Nephron (organoid): Measurements from ENCODE around the gene CAMKMT.

ENCODE experiments used
- H3K27ac Mint-ChIP-seq, 3 experiments: 2 replicates each; pipeline ENCODE4 v1.8.0; 2020; ENCODE audit warnings: mixed read lengths in 3 of 3, mild to moderate bottlenecking in 2 of 3, moderate library complexity in 1 of 3
- H3K27me3 Mint-ChIP-seq: 2 replicates; pipeline ENCODE4 v1.8.0; 2021; ENCODE audit warnings: low read depth, mild to moderate bottlenecking, moderate library complexity, mixed read lengths
- H3K36me3 Mint-ChIP-seq: 2 replicates; pipeline ENCODE4 v1.8.0; 2020; ENCODE audit warnings: low read depth, mixed read lengths
- H3K4me1 Mint-ChIP-seq: 2 replicates; pipeline ENCODE4 v1.8.0; 2020; ENCODE audit warnings: mixed read lengths
- H3K4me3 Mint-ChIP-seq, 3 experiments: 2 replicates each; pipeline ENCODE4 v1.8.0; 2020; ENCODE audit warnings: mild to moderate bottlenecking in 3 of 3, mixed read lengths in 3 of 3, moderate library complexity in 2 of 3
- H3K9me3 Mint-ChIP-seq: 2 replicates; pipeline ENCODE4 v1.8.0; 2020; ENCODE audit warnings: mixed read lengths
- TF ChIP-seq, protein P1 (sequence below), 3 experiments: fragments of 200-600 bp; sonication (generic); IDR thresholded peaks; one replicate each; pipeline ENCODE4 v1.5.0; 2021; ENCODE audit warnings: antibody characterized with exemption in 3 of 3; ENCODE audit not compliant: unreplicated experiment in 3 of 3

Gene CAMKMT

DNA sequence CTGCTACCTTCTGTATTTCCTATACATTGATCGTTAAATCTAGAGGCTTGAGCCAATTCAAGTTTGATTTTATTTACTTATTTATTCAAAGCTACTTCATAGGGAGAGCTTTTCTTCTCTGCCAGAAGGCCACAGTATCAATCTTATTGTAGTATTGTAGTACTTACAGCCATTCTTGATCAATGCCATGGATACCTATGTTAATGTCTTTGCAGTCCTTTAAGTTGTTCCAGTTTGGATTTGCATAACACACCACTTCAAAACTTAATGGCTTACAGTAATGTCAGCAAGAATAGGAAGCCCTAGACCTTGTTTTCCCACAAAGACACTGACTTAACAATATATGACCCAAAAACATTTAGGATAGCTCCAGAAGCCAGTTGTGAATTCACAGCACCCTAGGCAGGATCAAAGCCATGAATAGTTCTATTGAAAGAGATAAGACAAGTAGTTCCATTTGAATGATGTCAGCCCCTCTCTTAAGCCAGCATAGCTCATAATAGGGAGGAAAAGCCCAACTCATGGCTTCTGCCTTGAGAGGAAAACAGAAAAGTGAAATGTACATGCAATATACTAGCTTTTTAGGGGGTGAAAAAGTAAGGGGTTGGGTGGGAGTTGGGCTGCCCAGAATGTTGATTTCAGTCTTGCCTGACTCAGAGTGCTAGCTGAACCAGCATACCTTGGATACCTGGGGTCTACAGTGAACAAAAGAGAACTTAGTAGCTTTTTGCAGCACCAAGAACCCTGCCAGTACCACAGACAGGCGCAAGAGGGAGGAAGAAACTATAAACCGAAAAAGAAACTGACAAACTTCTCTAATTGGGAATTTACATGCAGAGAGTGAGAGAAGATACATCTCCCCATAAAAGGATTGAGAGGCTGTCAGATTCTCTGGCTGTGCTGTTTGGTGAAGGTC is 101.4 kb downstream of the CAMKMT start:
- Mint-ChIP-seq H3K36me3 (peaks cover 13% of the 10 kb centered on the region), H3K4me3 (no peak overlapping the region), H3K27ac (no peak overlapping the region), H3K27me3 (no peaks in the 10 kb centered on the region), H3K4me1 (no peaks in the 10 kb centered on the region), H3K9me3 (peaks cover 42% of the 10 kb centered on the region)
- TF ChIP-seq, protein P1, sequence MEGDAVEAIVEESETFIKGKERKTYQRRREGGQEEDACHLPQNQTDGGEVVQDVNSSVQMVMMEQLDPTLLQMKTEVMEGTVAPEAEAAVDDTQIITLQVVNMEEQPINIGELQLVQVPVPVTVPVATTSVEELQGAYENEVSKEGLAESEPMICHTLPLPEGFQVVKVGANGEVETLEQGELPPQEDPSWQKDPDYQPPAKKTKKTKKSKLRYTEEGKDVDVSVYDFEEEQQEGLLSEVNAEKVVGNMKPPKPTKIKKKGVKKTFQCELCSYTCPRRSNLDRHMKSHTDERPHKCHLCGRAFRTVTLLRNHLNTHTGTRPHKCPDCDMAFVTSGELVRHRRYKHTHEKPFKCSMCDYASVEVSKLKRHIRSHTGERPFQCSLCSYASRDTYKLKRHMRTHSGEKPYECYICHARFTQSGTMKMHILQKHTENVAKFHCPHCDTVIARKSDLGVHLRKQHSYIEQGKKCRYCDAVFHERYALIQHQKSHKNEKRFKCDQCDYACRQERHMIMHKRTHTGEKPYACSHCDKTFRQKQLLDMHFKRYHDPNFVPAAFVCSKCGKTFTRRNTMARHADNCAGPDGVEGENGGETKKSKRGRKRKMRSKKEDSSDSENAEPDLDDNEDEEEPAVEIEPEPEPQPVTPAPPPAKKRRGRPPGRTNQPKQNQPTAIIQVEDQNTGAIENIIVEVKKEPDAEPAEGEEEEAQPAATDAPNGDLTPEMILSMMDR (IDR thresholded peaks at IDR 0.05; ENCODE audit: unreplicated experiment in 3 of 3): no peak

- Mint-ChIP-seq H3K9me3 (peaks cover 46% of the 10 kb centered on the region), H3K4me1 (no peaks in the 10 kb centered on the region), H3K27me3 (no peaks in the 10 kb centered on the region), H3K4me3 (no peak overlapping the region), H3K27ac (no peak overlapping the region), H3K36me3 (peaks cover 13% of the 10 kb centered on the region)
- TF ChIP-seq, protein P1 (IDR thresholded peaks at IDR 0.05; ENCODE audit: unreplicated experiment in 3 of 3): no peak
Measured at GRCh38 chr2:44464437-44464836, 102.7 kb downstream of the CAMKMT start.

DNA sequence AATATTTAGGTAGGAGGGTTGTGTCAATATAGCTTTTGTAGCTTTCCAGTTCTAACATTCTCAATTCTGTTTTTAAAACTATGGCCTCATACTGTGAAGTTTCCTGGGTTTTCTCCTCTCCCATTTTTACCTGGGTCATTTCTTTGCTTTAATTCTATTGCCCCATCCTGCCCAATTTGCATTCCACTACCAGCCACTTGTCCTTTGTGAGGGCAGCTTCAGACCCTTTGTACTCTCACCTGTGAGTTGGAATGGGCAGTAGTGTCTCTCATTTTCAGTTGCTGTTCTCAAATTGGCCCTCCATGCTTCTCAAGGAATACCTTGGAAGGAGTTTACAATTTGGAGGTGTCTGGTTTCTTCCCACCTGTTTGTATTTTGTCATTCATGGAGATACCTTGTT is 108.4 kb downstream of the CAMKMT start:
- H3K27ac Mint-ChIP-seq: no peak overlapping the region

DNA sequence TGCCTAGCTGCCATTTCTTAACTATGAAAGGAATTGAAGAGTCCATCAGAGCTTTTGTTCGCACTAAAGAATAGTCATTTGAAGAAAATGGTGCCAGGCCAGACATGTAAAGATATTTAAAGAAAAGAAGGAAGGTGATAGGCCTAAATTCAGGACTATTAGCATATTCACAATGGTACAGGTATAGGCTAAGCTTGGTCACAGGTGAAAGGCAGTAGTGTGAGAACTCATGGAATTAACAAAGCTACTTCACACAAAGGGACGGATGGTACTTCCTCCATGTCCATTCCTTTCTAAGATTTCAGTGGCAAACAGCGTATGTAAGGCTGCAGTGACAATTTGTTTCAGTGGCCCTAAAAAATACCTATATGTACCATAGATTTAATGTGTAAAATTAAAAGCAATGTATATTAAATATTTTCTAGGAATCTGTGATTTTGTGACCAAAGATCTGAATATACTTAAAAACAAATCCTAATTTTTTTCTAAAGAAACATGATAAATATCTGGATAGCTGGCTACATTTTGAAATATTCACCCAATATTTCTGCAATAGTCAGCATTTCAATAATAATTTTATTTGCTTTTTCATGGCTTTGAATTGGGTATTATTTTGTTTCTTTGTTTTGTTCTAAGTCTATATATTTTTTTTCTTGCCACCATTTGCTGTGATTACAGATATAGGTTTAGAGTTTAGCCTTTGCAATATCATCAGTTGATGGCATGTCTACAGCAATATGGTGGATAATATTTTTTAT is 116.1 kb downstream of the CAMKMT start:
- H3K27ac Mint-ChIP-seq: no peak overlapping the region
- no peaks in the 10 kb centered on the region for H3K36me3 Mint-ChIP-seq
- H3K4me1 Mint-ChIP-seq: no peaks in the 10 kb centered on the region
- peaks cover 6% of the 10 kb centered on the region for H3K27me3 Mint-ChIP-seq
- H3K4me3 Mint-ChIP-seq: no peak overlapping the region
- no peaks in the 10 kb centered on the region for H3K9me3 Mint-ChIP-seq
- TF ChIP-seq, protein P1 (IDR thresholded peaks at IDR 0.05; ENCODE audit: unreplicated experiment in 3 of 3): no peak

More for the DNA sequence above, 108.4 kb downstream of the CAMKMT start:
- no peaks in the 10 kb centered on the region for H3K4me1 Mint-ChIP-seq
- TF ChIP-seq, protein P1 (IDR thresholded peaks at IDR 0.05; ENCODE audit: unreplicated experiment in 3 of 3): no peak
- H3K36me3 Mint-ChIP-seq: no peaks in the 10 kb centered on the region
- no peaks in the 10 kb centered on the region for H3K27me3 Mint-ChIP-seq
- H3K9me3 Mint-ChIP-seq: peaks cover 28% of the 10 kb centered on the region
- no peak overlapping the region for H3K4me3 Mint-ChIP-seq

GRCh38 chr2:44479127-44479887 is 117.6 kb downstream of the CAMKMT start:
- Mint-ChIP-seq H3K9me3 (no peaks in the 10 kb centered on the region), H3K27ac (no peak overlapping the region), H3K4me1 (no peaks in the 10 kb centered on the region), H3K4me3 (no peak overlapping the region), H3K36me3 (no peaks in the 10 kb centered on the region), H3K27me3 (peaks cover 6% of the 10 kb centered on the region)
- TF ChIP-seq, protein P1 (IDR thresholded peaks at IDR 0.05; ENCODE audit: unreplicated experiment in 3 of 3): peak; percentile 99 to 100 (median 99)
